GM12865 (cell line): ENCODE data around the gene POGK.
A peak's percentile ranks its signal among the peaks of the same experiment; 100 is the strongest.

ENCODE experiments used
- DNase-seq: peaks from one replicate; pipeline ENCODE4 v3.0.0; 2010; ENCODE audit warnings: low read depth
- H3K4me3 ChIP-seq: 2 replicates; pipeline ENCODE4 v1.5.1; 2011; ENCODE audit warnings: mild to moderate bottlenecking, low read depth, low read length, control low read depth
- TF ChIP-seq, protein P1 (sequence below): IDR thresholded peaks from 2 replicates; pipeline ENCODE4 v1.5.1; 2011; ENCODE audit warnings: low read length, control low read depth, low read depth, inconsistent platforms; ENCODE audit not compliant: insufficient read depth; ENCODE audit errors: missing control alignments

The POGK gene, protein sequence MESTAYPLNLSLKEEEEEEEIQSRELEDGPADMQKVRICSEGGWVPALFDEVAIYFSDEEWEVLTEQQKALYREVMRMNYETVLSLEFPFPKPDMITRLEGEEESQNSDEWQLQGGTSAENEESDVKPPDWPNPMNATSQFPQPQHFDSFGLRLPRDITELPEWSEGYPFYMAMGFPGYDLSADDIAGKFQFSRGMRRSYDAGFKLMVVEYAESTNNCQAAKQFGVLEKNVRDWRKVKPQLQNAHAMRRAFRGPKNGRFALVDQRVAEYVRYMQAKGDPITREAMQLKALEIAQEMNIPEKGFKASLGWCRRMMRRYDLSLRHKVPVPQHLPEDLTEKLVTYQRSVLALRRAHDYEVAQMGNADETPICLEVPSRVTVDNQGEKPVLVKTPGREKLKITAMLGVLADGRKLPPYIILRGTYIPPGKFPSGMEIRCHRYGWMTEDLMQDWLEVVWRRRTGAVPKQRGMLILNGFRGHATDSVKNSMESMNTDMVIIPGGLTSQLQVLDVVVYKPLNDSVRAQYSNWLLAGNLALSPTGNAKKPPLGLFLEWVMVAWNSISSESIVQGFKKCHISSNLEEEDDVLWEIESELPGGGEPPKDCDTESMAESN

DNA sequence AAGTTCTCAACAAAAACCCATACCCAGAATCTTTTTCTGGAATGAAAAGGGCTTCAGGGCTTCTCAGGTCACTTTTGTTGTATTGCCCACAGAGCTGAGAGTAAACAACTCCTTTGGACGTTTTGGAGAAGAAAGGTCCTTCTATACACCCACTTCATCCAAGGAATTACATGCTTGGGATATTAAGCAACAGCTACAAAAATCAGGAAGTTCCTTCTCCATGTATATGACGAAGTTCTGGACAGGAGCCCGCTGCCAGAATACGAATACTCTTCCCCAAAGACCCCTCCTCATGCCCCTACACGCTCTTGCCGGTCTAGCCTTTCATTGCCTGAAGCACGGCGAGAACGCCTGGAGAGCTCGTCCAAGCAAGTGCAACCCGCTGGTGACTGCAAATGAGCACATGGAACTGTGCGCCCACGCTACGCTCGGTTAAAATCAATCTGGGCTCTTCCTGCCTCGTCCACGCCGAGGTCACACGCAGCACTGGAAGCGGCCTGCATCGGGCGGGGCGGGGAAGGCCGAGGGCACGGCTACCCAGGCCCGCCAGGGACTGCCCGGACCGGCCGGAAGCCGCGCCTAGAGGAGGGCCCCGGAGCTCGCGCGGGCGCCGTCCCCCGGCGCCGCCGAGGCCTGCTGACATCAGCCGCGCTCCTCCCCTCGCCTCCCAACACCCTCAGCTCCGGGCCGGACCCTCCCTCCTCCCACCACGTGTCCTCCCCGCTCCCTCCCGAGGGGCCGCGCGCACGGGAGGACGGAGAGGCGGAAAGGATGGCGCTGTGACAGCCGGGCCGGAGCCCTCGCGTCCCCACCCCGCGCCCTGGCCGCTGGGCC is at the start of gene POGK:
TSS of gene POGK (plus strand) at position 710 of the 834 bp plus-strand sequence. CDS start 1,482 bp downstream, outside the sequence.
- H3K4me3 ChIP-seq, result peak within 1 kb of the TSS; percentile 85
- TF ChIP-seq, protein P1, sequence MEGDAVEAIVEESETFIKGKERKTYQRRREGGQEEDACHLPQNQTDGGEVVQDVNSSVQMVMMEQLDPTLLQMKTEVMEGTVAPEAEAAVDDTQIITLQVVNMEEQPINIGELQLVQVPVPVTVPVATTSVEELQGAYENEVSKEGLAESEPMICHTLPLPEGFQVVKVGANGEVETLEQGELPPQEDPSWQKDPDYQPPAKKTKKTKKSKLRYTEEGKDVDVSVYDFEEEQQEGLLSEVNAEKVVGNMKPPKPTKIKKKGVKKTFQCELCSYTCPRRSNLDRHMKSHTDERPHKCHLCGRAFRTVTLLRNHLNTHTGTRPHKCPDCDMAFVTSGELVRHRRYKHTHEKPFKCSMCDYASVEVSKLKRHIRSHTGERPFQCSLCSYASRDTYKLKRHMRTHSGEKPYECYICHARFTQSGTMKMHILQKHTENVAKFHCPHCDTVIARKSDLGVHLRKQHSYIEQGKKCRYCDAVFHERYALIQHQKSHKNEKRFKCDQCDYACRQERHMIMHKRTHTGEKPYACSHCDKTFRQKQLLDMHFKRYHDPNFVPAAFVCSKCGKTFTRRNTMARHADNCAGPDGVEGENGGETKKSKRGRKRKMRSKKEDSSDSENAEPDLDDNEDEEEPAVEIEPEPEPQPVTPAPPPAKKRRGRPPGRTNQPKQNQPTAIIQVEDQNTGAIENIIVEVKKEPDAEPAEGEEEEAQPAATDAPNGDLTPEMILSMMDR, result no peak

DNA sequence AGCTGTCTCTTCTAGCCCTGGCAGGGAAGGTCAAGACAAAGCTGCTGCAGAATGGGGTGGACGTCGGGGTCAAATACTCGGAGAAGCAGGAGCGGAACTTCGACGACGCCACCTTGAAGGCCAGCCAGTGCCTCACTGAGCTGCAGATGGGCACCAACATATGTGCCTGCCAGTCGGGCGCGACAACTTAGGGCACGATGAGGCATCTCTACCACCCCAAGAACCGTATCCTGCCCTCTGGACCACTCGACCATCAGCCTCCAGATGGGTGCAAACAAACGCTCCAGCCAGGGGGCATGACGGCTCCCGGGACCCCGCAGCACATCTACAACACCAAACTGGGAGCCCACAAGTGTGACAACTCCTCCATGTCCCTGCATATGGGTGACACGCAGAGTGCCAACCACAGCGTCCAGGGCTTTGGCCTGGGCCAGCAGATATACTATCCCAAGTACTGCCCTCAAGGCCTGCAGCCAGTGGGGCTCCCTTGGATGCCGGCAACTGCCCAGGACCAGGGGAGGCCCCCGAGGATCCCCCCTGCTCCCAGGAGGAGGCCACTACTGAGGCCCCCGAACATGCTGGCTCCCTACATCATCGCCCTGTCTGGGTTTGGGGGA is 42.5 kb upstream of the POGK start:
- no peak overlapping the region for H3K4me3 ChIP-seq
- TF ChIP-seq, protein P1, result no peak
- DNase-seq, result no peak

More for the DNA sequence above, at the start of gene POGK:
- peak; percentile 95 for DNase-seq

DNA sequence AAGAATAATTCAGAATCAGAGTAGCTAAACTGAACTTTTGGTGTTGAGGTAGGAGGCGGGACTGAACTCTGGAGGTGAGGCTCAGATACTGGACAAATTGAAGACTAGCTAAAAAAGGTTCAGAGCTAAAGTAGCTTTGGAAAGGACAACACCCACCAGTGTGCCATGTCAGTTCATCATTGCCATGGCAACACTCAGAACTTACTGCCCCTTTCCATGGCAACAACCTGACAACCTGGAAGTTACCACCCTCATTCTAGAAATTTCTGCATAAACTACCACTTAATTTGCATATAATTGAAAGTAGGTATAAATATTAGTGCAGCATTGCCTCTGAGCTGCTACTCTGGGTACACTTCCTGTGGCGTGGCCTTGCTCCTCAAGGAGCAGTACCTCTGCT is 30.3 kb upstream of the POGK start:
- H3K4me3 ChIP-seq, result no peak overlapping the region
- no peak for DNase-seq
- TF ChIP-seq, protein P1, result no peak

DNA sequence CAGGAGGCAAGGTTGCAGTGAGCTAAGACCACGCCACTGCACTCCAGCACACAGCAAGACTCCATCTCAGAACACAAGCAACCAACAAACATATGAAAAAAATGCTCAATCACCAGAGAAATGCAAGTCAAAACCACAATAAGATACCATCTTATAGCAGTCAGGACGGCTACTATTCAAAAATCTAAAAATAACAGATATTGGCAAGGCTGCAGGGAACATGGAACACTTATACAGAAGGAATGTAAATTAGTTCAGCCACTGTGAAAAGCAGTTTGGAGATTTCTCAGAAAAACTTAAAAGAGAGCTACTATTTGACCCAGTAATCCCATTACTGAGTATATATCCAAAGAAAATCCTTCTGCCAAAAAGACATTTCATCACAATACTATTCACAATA is 27.6 kb upstream of the POGK start:
- no peak overlapping the region for H3K4me3 ChIP-seq
- DNase-seq, result no peak
- TF ChIP-seq, protein P1, result no peak

DNA sequence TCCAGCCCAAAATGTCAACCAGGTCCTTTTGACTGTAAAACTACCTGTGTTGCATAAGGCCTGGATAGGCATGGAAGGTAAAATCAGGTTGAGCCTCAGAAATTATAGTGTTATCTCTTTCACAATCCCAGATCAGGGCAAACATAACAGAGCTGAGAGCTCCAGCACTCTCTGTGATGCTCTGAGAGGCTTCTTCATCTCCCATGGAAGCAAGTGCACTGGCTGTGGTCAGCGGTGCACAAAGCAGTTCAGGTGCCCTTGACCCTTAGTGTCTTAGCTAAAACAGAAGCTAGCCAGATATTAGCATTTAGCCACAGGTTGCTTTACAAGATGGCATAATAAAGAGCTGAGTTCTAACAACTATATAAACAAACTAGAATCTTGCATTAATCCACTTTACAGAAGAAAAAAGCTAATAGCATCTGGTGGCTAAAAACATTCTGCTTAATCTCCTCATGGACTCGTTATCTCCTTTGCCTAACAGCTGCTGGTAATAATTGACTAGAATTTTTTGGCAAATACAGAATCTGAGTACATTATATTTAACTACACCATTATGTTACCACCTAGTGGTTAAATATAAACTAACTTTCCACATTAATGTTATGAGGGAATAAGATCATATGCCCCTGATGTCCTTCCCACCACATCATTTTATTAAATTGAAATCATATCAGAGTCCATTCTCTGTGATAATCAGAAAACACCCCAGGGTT is 25.6 kb upstream of the POGK start:
- no peak overlapping the region for H3K4me3 ChIP-seq
- no peak for DNase-seq
- TF ChIP-seq, protein P1, result no peak

DNA sequence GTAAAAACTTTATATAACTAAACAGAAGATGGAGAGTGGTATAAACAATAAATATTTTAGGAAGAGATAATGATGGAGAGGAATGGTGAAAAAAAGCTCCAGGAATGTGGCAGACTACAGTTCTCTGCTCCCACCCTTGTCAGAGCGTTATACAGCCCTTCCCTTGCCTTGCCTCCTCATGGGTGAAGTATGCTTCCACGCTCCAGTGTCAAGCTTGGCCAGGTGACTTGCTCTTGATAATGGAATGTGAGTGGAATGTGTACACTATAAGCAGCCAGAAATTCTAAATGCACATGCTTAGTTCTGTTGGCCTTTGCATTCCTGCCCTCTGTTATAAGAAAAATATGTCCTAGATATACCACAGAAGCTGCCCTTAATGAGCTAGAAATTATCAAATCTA is 24.7 kb upstream of the POGK start:
- TF ChIP-seq, protein P1, result no peak
- DNase-seq, result no peak
- H3K4me3 ChIP-seq, result no peak overlapping the region
